Right renal cortex interstitium (tissue), 3 donors: ENCODE data around the gene NHSL2. TPM values are rescaled to one million over a fixed set of nuclear protein-coding genes. Genes with fewer than 3 reads are reported as not detected.
"Not testable (repeated sequence)": the region's sequence is repeated elsewhere in the genome, so short reads cannot be mapped to it uniquely, and the experiment has no call there.

ENCODE experiments used
- DNase-seq, 3 donors: peaks; one replicate each; pipeline ENCODE4 v3.0.0-alpha.2; 2013; ENCODE audit warnings: low read depth in 3 of 3, low spot score in 2 of 3
- polyA plus RNA-seq, 3 donors: library from polyadenylated mRNA; unstranded; fragments of 120-200 nt; gene quantifications; one replicate each; pipeline ENCODE4 v1.2.1, GENCODE V29; 2013; ENCODE audit not compliant: insufficient read length in 3 of 3

Gene NHSL2
- polyA plus RNA-seq, 3 donors: 8.5 to 8.6 (median 8.6) TPM

DNA sequence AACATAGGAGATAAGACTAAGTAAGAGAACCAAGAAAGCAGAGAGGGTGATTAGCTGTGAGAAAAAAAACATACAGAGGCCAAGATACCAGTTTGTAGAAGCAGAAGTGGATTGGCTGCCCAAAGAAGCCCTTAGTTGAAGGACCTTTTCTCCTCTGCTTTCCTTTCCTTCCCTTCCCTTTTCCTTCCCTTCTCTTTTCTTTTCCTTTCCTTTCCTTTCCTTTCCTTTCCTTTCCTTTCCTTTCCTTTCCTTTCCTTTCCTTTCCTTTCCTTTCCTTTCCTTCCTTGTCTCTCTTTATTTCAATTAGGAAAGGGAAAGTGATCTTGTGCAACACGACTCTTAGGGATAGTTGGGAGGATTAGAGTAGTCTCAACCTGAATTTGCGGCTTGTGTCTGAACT is 128.2 kb downstream of the NHSL2 start:
- DNase-seq: no peak

DNA sequence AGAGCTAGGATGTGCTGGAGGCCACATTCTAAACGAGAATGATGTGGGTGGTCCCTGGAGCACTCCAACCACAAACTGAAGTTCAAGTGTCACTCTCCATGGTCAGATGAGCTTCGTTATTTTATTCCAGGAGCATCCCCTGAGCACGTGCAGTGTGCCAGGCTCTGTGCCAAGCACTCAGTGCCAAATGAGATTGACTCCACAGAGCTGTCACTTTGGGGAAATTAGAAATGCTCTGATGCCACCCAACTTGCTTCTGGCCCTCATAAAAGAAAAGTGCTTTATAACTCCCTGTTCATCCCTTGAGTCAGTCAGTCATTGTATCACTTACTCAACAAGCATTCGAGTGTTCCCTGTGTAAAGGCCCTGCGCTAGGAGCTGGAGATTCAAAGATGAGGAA is 129.9 kb downstream of the NHSL2 start:
- no peak for DNase-seq

DNA sequence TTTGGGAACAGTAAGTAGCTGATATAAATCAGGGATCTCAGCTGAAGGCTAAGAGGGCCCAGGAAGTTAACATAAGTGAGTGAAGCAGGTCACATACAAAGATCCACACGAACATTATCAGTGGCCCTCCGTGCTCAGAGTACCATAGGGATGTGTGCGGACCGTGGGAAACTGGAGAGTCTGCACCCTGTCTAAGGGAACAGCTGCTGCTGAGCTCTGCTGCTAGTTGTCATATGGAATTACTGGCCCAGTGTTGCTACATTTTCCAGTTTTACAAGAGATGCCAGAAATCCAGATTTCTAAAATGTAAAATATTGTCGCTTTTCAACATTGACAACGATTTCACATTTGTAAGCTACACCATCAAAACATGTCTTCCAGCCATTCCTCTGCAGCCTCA is 130.5 kb downstream of the NHSL2 start:
- DNase-seq: no peak

DNA sequence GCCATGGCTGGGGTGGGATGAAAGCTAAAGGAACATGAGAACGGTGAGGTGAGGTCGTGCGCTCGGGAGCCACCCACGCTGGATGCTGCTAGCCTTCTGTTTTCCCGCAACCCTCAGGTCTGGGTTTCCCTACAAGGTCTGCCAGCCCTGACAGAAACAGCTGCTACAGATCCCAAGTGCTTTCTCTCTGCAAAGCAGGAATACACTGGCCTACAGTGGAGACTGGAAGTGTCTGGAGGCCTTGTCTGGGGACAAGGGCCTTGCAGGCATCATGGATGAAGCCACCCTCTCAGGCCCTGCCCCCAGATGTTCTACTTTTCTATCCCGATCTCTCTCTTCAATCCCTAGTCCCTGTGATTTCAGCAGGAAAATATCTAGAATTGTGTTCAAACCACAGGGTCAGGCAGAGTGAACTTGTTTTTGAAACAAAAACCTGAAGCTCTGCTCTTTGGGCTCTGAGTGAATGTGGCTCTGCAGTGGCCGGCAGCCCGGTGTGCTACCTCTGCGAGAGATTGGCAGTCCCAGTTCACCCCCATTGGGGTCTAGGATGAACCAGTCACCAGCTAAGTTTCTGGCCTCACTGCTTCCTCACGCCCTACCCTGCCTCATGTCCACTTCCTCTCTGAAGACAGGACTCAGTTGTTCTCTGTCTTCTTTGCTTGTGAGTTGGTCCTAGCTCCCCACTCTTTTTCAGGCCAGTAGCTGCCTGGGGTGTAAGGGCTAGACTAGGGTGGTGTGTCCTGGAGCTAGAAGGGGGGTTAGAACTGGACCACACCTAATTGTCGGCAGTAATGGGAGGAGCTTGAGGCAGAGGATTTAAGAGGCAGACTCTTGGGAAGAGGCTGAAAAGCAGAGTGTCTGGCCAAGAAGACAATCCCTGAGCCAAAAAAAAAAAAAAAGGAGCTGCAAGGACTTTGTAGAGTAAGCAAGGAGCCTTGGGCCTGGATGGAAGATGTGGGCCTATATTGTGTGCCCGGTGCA is 131.5 kb downstream of the NHSL2 start:
- no peak for DNase-seq

DNA sequence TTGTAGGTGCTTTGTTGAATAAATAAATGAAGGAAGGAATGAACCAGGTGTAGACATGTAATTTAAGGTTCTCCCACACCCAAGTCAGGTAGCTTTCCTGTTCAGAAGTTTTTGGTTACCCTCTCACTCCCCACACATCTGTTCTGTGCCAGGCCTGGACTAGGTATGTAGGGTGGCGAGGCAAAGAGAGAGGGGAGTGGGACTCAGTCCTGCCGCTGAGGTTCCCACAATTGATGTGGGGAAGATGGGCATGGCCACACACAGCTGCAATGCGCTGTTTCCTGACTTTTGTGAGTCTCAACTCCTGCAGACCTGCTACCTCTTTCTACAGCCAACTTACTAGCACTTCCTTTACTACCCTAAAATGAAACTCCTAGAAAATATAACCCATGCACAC is 132.2 kb downstream of the NHSL2 start:
- no peak for DNase-seq

DNA sequence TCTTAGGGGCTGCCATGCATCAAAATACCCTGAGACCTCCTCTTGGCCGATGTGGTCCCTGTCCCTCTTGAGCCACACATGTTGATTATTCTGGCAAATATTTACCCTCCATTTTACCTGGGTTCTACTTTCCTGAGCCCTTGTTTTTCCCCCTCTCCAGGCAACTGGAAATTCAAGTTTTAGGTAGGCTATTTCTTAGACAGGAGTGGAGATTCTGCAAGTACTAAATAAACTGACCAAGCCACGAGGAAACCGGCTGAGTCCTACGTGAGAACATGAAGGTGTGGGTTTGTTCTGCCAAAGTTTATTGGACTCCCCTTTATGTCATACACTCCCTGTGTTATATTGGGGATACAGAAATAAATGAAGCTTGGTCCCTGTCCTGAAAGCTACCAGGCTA is 133.0 kb downstream of the NHSL2 start:
- DNase-seq: no peak

DNA sequence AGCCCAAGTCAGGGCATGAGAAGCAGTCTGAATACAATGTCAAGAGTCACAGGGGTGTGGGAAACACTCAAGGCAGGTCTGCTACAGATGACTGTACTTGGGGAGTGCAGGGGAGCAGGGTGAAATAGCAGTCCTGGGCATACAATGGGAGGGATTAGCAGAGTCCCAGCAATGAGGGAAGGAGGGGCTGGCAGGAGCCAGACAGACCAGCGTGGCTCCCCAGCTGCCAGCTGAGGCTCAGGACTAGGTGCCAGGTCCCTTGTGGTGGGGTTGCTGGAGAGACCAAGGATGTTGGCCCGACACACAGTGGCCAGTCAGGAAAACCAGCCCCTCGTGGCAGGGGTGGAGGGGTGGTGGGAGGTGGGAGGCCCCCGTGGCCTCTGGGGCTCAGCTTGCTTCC is 134.5 kb downstream of the NHSL2 start:
- no peak for DNase-seq

DNA sequence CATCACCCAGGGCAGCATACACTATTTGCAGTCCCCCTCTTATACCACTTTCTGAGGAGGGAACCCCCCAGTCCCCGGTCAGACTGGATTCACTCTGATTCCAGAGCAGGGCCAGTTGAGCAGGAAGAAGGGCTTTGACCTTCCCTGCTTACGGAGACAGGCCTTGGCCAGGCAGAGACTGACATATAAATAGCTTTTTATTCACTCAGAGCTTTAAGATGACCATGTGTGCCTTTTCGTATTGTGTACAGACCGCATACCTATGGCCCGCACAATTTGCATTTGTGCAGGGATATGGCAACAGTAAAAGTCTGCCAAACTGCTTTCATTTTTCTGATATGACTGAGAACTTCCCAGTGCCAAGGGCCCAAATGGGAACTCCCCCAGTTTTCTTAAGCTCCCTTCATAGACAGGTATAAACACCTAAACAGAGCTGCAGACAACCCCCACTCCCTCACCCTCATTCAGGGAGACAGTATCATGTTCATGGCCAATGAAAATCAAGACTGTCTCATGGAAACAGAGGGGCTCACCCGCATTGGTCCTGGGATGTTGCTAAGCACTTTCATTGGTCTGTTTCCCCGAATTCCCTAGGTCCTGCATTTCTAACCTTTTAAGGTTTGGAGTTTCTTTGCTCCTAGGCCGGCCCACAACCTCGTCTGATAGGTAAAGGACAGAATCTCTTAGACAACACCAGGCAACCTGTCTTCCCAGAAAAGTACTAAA is 135.1 kb downstream of the NHSL2 start:
- no peak for DNase-seq

DNA sequence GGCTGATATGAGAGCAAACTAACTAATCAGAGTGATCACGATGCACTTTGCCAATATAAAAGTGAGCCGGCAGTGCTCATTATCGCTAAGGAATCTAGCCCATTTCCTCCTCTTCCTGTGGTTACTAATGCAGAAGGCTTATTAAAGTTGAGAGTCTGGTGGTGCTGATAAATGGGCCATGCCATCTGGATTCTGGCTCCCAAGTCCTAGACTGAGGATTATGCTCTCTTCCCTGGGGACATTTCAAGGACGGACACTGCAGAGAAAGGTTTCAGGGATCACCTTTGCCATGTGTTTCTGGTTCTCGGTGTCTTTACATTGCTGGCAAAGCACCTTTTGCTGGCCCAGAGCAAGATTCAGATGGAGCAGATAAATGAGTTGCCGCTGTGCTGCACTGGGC is 135.8 kb downstream of the NHSL2 start:
- no peak for DNase-seq

DNA sequence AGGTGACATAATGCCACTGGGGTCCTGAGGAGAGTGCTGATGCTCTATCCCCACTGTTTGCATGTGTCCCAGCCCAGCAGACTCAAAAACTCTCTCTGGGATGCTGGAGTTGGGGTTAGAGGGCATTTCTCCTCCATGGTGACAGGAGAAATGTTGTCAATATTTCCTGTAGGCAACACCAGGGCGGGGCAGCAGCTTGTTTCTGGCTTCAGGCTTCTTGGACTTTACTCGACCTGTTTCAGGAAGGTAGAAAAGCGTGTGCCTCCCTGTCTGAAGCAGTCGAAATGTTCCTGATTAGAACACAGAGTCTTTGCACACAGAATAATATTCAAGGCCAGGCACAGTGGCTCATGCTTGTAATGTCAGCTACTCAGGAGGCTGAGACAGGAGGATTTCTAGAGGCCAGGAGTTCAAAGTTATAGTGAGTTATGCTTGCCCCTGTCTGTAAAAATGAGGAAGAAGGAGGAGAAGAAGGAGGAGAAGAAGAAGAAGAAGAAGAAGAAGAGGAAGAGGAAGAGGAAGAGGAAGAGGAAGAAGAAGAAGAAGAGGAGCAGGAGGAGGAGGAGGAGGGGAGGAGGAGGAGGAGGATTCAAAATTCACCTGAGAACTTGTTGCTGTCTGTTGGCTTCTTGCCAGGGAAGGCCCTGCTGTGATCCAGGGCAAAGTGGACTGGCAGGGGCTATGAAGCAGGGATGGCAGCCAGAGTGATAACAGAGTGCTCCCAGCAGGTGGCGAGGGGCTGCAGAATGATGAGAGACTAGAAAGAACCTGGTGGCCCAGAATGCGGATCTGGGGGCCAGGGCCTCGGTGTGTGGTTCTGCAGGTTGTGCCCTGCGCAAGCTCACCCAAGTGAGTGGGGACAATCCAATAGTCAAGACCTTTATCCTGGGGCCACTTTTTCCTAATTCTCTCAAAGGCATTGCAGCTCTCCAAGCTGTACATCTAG is 138.1 kb downstream of the NHSL2 start:
- no peak for DNase-seq

DNA sequence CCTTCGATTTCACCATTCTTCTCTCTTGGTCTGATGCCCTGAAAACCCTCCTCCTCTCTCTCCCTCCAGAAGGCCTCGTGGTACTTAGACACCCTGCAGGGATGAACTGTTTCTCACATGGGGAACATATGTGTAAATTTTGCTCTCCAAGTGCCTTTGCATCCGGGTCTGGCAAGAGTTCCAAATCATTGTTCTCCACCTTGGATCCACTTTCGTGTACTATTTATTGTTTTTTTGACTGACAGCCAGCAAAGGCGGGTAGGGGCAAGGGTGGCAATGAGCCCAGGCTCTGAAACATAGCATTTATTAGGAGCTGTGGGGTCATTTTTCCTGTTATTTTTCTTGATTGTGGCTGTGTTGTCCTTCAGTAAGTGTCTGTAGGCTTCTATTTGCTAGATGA is 139.4 kb downstream of the NHSL2 start:
- DNase-seq: no peak

DNA sequence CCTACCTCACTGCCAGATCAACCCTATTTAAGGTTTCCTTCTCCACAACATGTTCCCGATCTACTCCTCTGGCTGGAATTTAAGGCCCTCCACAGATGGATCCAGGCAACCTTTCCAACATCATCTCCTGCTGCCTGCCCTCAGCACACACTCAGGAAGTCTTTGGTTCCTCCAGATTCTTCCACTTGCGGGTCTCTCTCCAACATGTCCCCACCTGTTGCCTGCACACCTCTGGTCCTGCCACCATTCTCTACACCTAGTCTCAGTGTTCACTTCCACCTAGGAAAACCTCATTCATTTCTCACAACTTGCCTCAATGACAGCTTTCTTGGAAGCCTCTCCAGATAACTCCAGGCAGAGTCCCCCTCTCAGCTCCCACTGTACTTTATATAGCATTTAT is 140.9 kb downstream of the NHSL2 start:
- DNase-seq: no peak

DNA sequence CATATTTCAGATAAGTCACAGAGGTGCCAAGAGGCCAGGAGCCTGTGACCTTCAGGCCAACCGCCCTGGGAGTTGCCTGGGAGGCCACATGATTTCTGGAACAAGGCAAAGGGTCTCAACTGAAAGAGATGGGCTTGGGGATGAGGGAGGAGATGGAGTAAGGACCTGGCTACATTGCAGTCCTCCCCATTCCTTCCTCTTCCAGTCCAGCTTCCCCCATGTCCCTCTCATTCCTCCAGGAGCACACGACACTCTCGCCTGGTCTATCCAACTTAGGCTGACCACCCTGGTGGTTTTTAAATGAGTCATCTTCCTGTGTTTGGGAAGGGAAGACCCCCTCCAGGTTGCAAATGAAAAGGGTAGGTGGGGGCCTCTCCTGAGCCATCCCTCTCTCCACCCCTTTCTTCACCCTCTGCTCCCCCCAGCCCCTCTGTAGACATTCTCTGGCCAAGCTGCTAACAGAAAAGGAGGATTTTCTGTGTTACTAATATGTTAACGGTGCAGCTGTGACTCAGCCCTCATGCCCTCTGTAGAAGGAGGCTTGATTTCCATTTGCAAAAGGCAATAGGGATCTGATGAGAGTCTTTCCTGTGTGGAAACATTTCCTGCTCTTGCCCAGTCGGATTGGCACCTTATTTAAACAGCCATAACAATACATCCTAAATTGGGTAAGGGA is 141.9 kb downstream of the NHSL2 start:
- no peak for DNase-seq

DNA sequence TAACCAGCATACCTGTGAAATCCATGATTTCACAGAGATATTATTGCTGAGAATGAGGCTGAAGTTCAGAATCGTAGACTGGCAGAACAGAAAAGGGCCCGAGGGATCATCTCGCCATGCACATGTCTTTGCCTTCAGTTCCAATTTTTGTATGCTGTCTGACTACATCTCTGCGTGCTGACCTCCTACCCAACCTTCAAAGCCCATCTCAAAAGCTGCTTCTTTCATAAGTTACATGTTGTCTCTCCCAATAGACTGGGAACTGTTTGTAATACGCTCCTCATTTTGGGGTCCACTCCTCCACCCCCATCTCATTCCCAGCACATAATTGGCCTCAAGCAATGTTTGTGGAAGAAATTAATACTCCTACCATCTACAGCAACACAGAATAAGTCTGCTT is 142.9 kb downstream of the NHSL2 start:
- DNase-seq: no peak

DNA sequence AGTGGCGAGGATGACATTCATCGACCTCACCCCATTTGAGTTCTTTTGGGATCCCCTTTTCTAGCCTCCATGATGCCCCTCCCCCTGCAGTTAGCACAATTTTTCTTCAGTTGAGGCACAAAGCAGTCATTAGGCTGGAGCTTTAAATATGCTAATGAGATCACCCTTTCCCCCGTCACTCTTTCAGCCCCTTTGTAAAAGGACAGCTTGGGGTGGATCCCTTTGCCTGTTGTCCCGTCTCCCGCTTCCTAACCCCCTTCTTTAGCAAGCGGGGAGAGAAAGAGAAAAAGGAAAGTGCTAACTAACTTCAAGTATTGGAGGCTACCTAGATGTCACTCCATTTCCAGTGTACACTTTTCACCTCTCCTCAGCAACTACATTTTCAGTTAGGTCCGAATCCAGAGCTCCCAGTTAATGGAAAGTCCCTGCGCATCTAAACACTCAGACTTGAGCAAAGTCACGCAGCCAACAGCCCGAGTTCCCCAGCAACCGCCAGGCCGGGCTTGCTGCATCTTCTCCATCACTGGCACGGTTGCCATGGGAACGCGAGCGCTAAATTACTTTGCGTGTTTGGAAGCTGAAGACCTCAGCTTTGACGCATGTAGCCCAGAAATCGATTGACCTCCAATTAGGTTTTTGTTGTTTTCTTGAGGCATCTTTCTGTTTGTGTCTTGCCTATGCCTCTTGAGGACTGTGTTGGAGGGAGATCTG is 144.3 kb downstream of the NHSL2 start:
- no peak for DNase-seq

DNA sequence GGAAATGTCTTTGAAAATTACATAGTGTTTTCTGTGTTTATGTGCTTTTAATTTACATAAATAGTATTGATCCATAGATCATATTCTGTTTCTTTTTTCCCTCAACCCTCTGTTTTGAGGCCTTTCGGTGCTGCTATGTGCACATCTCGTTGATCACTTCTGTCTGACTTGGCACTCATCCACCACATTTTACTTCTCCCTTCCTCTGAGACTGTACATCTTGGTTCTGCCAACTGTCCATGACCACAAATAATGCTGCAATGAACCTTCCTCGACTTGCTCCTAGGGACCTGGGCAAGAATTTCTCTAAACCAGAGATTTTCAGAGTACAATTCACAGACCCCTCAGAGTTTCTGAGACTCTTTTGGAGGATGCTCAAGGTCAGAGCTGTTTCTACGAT is 146.7 kb downstream of the NHSL2 start:
- no peak for DNase-seq

DNA sequence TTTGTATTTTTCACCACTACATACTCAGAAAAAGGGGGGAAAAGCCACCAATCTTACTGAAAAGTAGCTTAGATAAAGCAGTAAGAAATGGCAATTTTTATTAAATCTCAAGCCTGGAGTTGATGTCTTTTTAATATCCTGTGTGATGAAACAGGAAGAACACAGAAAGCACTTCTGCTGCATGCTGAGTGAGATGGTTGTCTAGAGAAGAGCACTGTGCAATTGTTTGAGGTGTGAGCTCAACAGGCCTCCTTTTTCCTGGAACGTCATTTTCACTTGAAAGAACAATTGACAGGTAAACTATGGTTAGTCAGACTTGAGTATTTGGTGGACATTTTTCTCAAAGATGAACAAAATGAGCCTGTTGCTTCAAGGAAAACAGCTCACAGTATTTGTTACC is 147.2 kb downstream of the NHSL2 start:
- no peak for DNase-seq

DNA sequence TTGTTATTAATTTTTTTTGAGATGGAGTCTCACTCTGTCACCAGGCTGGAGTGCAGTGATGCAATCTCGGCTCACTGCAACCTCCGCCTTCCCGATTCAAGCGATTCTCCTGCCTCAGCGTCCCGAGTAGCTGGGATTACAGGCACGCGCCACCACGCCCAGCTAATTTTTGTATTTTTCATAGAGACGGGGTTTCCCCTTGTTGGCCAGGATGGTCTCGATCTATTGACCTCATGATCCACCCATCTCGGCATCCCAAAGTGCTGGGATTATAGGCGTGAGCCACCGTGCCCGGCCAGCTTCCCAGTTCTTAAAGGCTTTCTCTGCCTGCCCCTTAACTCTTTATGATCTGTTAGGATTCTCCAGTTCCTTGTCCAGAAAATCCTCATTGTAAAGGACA is 147.7 kb downstream of the NHSL2 start:
- not testable (repeated sequence) for DNase-seq

DNA sequence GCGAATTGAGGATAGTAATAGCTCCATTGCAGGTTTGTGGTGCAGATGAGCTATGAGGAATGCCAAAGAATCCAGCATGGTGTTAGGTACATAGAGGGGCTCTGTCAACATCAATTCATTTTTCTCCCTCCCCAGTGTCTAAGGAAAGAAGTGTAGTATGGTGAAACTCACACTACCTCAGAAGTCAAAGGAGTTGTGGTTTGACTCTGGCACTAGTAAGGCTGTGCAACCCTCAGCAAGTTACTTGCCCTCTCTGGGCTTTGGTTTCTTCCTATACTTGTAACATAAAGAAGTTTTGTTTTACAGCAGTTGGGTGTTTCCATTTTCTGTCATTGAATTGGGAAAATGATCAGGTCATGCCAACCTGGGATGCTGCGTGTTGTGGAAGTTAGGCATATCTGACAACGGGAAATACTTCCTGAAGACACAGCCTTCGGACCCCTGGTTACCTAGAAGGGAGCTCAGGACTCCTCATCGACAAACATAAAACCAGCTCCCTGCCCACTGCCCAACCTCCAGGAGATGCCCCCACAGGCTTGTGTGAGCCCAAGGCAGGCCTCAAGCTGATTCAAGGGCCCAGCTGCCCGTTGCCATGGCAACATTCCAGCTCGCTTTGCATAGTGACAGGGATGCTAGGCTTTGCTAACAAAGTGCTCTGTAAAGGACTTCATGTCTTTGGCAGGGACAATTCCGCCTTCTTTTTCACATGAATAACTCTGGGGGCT is 149.7 kb downstream of the NHSL2 start:
- no peak for DNase-seq
